HG03097 (cell line): ENCODE data around the gene CACTIN.
"Not testable (repeated sequence)": the region's sequence is repeated elsewhere in the genome, so short reads cannot be mapped to it uniquely, and the experiment has no call there.

Source experiments
- ATAC-seq: cut with Tn5 transposase; IDR thresholded peaks from one replicate; pipeline ENCODE4 v1.9.1; 2021; ENCODE audit not compliant: unreplicated experiment, low FRiP score

Gene CACTIN

DNA sequence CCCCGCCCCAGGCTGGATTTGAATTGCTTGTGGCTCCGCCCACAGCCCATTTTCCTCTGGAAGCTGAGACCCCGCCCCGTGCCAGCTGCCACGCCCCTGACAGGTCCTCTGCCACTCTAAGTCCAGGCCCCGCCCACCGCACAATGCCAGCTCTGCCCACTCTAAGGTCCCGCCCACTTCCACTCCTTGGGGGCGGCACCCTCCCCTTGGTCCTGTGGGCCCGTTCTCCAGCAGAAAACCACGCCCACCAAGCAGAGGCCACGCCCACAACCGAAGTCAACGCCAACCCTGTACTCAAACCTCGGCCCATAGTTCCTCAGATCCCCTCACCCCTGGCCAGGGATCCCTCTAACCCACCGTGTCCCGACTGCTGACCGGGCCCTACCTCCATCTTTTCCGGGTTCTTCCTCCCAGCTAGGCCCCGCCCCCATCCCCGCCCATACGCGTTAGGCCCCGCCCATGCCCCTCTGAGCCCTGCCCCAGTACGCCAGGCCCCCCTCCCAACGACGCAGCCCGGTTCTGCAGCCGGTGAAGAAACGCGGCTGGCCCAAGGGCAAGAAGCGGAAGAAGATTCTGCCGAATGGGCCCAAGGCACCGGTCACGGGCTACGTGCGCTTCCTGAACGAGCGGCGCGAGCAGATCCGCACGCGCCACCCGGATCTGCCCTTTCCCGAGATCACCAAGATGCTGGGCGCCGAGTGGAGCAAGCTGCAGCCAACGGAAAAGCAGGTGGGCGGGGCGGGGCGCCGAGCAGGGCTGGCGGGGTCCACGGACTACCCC is 52.5 kb downstream of the CACTIN start:
- no peak for ATAC-seq

DNA sequence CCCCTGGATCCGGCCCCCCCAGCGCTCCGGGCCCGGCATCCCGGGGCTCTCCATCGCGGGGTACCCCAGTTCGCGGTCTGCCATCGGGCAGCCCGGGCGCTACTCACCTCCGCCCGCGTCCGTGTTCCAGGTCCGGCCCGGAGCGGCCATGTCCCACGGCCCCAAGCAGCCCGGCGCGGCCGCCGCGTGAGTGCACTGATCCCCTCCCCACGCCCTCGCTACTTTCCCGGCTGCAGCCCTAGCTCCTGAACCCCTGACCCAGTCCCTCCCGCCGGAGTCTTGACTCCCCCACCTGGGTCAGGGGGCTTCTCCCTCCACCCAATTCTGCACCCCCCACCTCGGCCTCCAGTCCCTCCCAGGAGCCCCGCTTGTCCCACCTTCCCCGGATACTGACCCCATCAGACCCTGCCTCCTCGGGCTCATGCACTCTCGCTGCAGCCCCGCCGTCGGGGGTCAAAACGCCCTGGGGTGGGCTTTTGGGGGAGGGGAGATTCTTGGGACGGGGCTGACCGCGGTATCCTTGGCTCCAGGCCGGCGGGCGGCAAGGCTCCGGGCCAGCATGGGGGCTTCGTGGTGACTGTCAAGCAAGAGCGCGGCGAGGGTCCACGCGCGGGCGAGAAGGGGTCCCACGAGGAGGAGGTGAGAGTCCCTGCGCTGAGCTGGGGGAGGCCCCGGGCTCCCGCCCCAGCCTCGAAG is 53.3 kb downstream of the CACTIN start:
- ATAC-seq = peak; percentile 6

DNA sequence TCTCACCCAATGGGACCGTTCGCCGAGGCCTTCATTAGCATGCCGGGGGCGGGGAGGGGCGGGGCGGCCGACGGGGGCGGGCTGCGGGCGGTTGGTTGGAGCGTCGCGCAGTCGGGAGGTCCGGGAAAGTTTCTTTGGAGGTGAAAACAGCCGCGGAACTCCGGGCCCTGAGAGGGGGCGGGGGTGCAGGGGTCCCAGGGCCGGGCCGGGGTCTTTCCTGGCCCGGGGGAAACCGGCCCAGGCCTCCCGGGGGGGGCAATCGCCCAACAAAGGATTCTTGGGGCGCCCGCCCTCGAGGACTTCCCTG is 53.8 kb downstream of the CACTIN start, which contains the start of gene HMG20B:
Gene HMG20B, plus strand, starts transcription at position 90 of the 307 bp plus-strand sequence. CDS start 366 bp downstream, outside the sequence.
- no peak for ATAC-seq

DNA sequence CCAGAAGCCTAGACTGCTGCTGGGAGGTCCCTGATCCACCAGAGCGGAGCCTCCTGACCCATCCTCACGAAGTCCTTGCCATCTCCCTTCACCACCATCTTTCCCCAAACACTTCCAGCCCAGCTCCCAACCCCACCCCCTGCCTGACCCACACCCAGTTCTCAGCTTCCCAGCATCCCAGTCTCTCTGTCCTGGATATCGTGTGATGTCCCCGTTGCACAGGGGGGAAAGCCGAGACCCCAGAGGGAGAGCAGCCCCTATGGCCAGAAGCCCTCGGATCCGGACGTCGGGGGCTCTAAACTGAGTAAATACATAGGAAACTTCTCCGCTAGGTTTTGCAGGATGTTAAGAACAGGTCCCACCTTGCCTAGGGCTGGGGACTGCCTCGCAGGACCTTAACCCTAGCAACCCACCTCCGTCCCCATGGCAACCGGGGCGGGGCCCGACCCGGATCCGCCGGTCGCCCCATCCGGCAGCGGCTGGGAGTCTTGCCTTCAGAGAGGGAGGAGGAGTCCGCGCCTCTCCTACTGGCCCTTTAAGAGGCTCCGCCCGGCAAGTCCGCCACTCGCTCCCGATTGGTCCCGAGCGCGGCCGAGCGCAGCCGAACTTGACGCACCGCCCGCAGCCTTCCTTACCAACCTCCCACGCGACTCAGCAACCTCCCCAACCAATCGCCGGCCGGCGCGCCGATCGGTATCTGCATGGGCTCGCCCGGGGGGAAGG is 54.3 kb downstream of the CACTIN start:
- peak; percentile 86 for ATAC-seq

DNA sequence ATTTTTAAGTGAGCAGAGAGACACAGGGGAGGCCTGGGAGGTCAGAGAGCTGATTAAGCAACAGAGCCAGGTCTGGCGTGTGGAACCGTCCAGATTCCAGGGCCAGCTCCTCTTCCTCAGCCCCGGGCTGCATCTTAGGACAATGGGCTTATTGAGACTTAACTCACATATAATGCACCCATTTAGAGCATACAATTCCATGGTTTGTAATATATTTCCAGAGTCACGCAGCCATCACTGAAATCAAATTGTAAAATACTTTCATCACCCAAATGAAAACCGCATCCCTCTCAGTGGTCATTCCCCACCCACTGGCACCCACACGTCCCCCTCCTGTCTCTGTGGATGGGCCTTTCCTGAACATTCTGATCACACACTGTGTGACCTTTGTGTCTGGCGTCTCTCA is 56.0 kb downstream of the CACTIN start:
- ATAC-seq = no peak

DNA sequence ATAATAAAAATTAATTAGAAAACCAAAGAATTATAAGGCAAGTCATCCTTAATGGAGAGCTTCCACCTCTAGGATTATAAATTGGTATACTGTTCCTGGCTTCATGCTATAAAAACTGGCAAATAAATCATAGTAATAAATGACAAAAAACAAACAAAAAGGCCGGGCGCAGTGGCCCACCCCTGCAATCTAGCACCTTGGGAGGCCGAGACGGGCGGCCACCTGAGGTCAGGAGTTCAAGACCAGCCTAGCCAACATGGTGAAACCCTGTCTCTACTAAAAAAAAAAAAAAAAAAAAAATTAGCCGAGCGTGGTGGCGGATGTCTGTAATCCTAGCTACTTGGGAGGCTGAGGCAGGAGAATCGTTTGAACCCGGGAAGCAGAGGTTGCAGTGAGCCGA is 56.5 kb downstream of the CACTIN start:
- ATAC-seq = not testable (repeated sequence)

DNA sequence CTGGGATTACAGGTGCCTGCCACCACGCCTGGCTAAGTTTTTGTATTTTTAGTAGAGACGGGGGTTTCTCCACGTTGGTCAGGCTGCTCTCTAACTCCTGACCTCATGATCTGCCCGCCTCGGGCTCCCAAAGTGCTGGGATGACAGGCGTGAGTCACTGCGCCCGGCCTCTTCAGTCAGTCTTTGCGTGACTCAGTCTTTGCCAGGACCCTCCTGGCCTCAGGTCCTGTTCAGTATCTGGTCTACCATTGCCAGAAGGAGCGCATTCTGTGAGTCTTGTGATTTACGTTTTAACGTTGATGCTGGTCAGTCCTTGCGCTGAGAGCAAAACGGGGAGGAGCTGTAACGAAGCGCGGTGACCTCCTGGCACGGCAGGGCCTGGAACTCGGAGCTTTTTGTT is 61.5 kb downstream of the CACTIN start:
- ATAC-seq = no peak

DNA sequence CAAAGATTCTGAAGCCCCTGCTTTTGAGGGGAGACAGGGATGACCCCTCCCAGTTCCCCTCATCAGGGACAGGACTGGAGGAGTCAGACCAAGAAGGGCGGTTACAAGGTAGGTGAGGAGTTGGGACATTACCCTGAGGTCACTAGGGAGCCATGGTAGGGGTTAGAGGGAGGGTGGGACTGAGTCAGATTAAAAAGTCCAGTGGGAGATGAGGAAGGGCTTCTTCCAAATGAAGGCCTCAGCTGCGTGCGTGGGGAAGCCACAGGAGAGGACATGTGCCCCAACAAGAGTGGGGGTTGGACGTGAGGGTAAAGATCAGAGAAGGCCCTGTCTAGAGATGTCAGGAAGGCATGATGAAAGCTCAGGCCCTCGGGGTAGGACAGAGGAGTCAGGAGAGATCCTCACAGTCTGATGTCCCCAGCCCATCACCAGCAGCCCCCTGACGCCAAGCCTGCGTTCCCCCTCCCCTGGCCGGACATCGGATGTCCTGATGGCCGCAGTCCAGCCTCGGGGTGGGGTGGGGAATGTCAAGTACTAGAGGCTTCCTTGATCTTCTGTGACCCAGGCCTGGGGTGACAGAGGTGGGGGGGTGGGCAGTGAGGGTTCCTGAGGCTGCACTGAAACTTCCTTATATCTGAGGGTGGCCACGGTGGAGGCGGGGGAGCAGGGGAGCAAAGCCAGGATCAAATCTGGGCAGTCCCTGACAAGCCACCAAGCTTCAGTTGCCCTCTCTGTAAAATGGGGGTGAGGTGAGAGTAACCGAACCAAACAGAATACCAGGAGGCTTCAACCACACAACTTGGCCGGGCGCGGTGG is 62.7 kb downstream of the CACTIN start:
- no peak for ATAC-seq
